C4-2B (cell line): Measurements from ENCODE around the gene NDFIP2.

Source experiments
- ZFX ChIP-seq: fragments of 450-650 bp; IDR thresholded peaks from 2 replicates; pipeline ENCODE4 v1.6.1; 2017
- TF ChIP-seq, protein P1 (sequence below): fragments of 450-650 bp; conservative IDR thresholded peaks from 2 replicates; pipeline ENCODE4 v1.5.1; 2017; ENCODE audit warnings: mild to moderate bottlenecking

DNA sequence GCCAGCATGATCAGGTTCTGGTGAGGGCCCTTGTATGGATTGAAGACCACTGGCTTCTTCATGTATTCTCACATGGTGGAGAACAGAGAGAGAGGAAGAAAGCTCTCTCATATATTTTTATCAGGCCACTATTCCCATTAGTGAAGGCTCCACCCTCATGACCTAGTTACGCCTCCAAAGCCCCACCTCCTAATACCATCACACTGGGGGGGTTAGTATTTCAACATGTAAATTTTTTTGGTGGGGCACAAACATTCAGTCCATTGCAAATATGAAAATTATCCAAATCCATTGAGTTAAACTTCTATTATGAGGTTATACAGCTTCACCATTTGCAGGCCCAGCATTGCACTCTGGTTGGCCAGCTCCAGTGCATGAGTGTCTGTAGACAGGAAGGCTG is 41.7 kb upstream of the NDFIP2 start:
- TF ChIP-seq, protein P1, sequence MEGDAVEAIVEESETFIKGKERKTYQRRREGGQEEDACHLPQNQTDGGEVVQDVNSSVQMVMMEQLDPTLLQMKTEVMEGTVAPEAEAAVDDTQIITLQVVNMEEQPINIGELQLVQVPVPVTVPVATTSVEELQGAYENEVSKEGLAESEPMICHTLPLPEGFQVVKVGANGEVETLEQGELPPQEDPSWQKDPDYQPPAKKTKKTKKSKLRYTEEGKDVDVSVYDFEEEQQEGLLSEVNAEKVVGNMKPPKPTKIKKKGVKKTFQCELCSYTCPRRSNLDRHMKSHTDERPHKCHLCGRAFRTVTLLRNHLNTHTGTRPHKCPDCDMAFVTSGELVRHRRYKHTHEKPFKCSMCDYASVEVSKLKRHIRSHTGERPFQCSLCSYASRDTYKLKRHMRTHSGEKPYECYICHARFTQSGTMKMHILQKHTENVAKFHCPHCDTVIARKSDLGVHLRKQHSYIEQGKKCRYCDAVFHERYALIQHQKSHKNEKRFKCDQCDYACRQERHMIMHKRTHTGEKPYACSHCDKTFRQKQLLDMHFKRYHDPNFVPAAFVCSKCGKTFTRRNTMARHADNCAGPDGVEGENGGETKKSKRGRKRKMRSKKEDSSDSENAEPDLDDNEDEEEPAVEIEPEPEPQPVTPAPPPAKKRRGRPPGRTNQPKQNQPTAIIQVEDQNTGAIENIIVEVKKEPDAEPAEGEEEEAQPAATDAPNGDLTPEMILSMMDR, result no peak
- no peak for TF ChIP-seq ZFX
